ENCODE results near the gene DTNB.
A peak's percentile ranks its signal among the peaks of the same experiment; 100 is the strongest.
"Not testable (repeated sequence)": the region's sequence is repeated elsewhere in the genome, so short reads cannot be mapped to it uniquely, and the experiment has no call there.

DTNB gene

GRCh38 chr2:25446122-25446521 lies 227.3 kb downstream of the DTNB start:
- DNase-seq: no peak

- DNase-seq: no peak
These were observed 227.9 kb downstream of the DTNB start for GRCh38 chr2:25445464-25445863.

- no peak for DNase-seq
These were observed 228.6 kb downstream of the DTNB start for GRCh38 chr2:25444608-25445270.

- no peak for DNase-seq
These were observed 229.6 kb downstream of the DTNB start for GRCh38 chr2:25443766-25444165.

GRCh38 chr2:25441353-25441752 lies 232.0 kb downstream of the DTNB start:
- no peak for DNase-seq

GRCh38 chr2:25438793-25439192 lies 234.6 kb downstream of the DTNB start:
- DNase-seq: no peak

GRCh38 chr2:25437881-25438662 lies 235.3 kb downstream of the DTNB start:
- DNase-seq: no peak

GRCh38 chr2:25435421-25435820 lies 238.0 kb downstream of the DTNB start:
- DNase-seq: no peak

GRCh38 chr2:25431604-25432003 lies 241.8 kb downstream of the DTNB start:
- no peak for DNase-seq

GRCh38 chr2:25430556-25430955 lies 242.8 kb downstream of the DTNB start:
- no peak for DNase-seq

- no peak for DNase-seq
These were observed 247.1 kb downstream of the DTNB start for GRCh38 chr2:25426326-25426725.

GRCh38 chr2:25424426-25425028 lies 248.8 kb downstream of the DTNB start:
- DNase-seq: no peak

- no peak for DNase-seq
These were observed 251.5 kb downstream of the DTNB start for GRCh38 chr2:25421820-25422411.

GRCh38 chr2:25421289-25421688 lies 252.1 kb downstream of the DTNB start:
- DNase-seq: no peak

GRCh38 chr2:25420820-25421237 lies 252.5 kb downstream of the DTNB start:
- no peak for DNase-seq

GRCh38 chr2:25419678-25420242 lies 253.6 kb downstream of the DTNB start:
- no peak for DNase-seq

- peak; percentile 54 for DNase-seq
These were observed 254.3 kb downstream of the DTNB start for GRCh38 chr2:25418944-25419677.

- no peak for DNase-seq
These were observed 255.5 kb downstream of the DTNB start for GRCh38 chr2:25417715-25418369.

GRCh38 chr2:25416674-25417073 lies 256.7 kb downstream of the DTNB start:
- DNase-seq: no peak

GRCh38 chr2:25414781-25415180 lies 258.6 kb downstream of the DTNB start:
- no peak for DNase-seq

GRCh38 chr2:25413409-25413808 lies 260.0 kb downstream of the DTNB start:
- not testable (repeated sequence) for DNase-seq

GRCh38 chr2:25411753-25412152 lies 261.6 kb downstream of the DTNB start:
- no peak for DNase-seq

Measured in NCI-H1694 (cell line).